ENCODE data around the gene EFEMP2.

GRCh38 chr11:65865550-65866172 is 6.9 kb downstream of the EFEMP2 start:
- TF ChIP-seq CTCF (IDR thresholded peaks at IDR 0.05; ENCODE audit: extremely low read depth in 1 of 2, insufficient read depth in 1 of 2, low read depth in 1 of 2, low read length in 2 of 2) (no peak), POLR2AphosphoS5 (IDR thresholded peaks at IDR 0.05; ENCODE audit: insufficient read depth, low read depth, low read length) (no peak), POLR2A (IDR thresholded peaks at IDR 0.05; ENCODE audit: low read depth, low read length) (no peak), FOS (IDR thresholded peaks at IDR 0.05; ENCODE audit: borderline replicate concordance, insufficient read depth, low read length) (no peak)
